SU-DHL-6 (cell line): ENCODE data around the gene WASHC4.

Experiments
- EZH2phosphoT487 ChIP-seq: fragments of 200-600 bp; sonication (generic), shearing (Covaris generic); conservative IDR thresholded peaks from 2 replicates; pipeline ENCODE4 v1.6.1; 2018; ENCODE audit warnings: mild to moderate bottlenecking, antibody characterized with exemption, low read length, moderate library complexity, mixed read lengths
- TF ChIP-seq, protein P1 (sequence below): fragments of 200-600 bp; sonication (generic); IDR thresholded peaks from one replicate; pipeline ENCODE4 v1.5.1; 2017; ENCODE audit warnings: antibody characterized with exemption, mild to moderate bottlenecking, low read length, moderate library complexity; ENCODE audit not compliant: insufficient read depth, poor library complexity, severe bottlenecking

DNA sequence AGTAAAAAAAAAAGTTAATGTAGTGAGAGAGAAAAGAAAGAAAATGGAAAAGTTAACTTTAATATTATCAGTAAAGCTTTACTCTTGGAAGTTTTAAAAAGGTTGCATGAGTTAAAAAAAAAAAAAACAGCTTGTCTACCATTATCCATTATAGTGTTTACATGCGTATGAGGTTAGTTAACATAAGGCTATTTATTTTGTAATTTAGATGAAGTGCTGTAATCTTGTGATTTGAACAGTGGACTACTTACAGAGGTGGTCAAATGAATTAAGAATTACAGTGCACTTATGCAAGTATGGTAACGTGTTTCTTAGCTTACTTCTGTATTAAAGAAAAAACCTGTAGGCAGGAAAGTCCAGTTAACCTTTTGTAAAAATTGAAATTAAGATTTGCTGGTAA, 30.7 kb downstream of the WASHC4 start:
- TF ChIP-seq, protein P1, sequence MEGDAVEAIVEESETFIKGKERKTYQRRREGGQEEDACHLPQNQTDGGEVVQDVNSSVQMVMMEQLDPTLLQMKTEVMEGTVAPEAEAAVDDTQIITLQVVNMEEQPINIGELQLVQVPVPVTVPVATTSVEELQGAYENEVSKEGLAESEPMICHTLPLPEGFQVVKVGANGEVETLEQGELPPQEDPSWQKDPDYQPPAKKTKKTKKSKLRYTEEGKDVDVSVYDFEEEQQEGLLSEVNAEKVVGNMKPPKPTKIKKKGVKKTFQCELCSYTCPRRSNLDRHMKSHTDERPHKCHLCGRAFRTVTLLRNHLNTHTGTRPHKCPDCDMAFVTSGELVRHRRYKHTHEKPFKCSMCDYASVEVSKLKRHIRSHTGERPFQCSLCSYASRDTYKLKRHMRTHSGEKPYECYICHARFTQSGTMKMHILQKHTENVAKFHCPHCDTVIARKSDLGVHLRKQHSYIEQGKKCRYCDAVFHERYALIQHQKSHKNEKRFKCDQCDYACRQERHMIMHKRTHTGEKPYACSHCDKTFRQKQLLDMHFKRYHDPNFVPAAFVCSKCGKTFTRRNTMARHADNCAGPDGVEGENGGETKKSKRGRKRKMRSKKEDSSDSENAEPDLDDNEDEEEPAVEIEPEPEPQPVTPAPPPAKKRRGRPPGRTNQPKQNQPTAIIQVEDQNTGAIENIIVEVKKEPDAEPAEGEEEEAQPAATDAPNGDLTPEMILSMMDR = no peak
- no peak for TF ChIP-seq EZH2phosphoT487
